ENCODE measurements around the gene LEMD2. TPM values are rescaled to one million over a fixed set of nuclear protein-coding genes. Genes with fewer than 3 reads are reported as not detected.

The LEMD2 gene
- total RNA-seq, 1 experiment from 2014 or later = 54.6 TPM

DNA sequence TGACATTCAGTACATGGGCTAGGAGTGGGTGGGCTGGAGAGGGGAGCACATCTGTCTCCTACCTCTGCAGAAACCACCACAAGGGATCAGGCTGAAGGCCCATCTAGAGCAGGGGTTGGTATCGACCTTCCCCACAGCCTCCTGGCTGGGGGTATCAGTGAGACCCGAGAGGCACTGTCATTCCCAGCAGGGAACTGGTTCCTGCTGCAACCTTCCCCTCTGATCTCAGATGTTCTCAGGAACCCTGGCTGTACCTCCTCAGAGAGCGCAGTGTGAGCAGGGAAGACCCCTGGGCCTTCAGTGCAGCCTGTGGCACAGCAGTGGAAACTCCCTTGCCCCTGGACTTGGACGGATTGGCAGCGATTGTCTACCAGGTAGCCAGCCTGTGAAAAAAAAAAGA lies 50.1 kb downstream of the LEMD2 start:
- DNase-seq (ENCODE audit: low read depth, low spot score) = no peak
- in situ Hi-C loops (cut with HindIII; ENCODE audit: low pct_unique_long_range_greater_than_20kb, low sequenced_read_pairs) = no loop called here

DNA sequence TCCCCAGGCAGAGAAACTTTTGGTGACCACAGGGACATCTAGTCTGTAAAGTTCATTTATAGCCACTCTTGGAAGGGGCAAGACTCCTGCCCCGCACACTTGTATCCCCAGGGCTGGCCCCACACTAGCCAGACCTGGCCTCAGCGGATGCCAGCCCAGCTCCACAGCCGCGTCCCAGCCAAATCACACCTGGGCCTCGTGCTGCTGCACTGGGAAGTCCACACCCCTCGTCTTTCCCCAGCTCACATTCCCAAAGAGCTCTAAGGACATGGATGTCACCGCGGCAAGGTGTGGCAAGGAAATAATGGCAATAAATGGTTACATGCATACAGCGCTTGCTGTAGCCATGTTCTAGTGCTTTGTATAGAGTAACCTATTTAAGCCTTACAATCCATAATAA lies 50.8 kb downstream of the LEMD2 start:
- in situ Hi-C loops (cut with HindIII; ENCODE audit: low pct_unique_long_range_greater_than_20kb, low sequenced_read_pairs) = no loop called here
- DNase-seq (ENCODE audit: low read depth, low spot score) = no peak

DNA sequence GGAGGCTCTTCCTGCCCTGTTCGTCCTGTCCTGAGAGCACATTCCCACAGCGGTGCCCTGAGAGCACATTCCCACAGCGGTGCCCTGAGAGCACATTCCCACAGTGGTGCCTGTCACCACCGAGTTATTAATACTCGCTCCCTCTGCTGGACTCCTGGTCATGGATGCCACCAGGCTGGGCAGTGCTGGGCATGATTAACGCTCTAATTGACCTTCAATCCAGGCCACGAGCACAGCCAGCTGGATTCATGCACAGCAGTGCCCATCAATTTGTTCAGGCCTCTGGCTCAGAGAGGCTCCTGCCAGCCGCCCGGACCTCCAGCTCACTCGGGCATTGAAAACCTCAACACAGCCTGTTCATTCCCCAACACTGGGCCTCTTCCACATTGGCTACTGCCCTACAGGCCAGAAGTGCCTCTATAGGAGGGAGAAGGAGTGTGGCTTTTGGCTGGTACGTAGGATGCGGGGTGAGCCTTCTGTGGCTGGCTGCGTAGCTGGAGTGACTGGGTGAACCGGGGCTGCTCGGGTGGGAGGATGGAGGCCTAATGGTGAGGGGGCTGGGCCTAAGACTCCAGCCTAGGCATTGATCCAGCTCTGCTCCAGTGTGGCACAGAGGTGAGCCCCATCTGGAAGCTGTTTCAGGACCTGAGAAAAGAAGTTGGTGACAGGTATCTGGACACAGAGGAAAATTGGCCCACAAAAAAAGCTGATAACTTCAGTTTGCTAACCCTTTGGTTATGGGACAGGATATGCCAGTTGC lies 51.5 kb downstream of the LEMD2 start:
- in situ Hi-C loops (cut with HindIII; ENCODE audit: low pct_unique_long_range_greater_than_20kb, low sequenced_read_pairs) = no loop called here
- DNase-seq (ENCODE audit: low read depth, low spot score) = no peak

DNA sequence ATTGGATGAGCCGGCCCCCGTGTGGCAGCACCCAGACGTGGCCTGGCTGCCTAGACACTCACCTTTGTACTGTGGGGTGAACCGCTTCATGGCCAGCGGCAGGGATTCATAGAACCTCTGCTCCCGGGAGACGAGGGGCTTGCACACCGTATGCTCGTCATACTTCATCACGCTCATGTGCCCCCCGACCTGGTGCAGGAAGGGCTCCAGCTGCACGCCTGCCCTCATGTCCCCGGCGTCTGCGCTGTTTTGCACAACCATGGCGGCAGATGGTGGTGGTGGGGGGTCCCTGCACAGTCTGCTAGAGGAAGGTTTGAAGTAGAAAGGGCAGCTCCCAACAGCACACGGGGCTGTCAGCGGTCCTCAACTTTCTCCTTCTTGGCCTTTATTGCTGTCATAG lies 53.7 kb downstream of the LEMD2 start:
- in situ Hi-C loops (cut with HindIII; ENCODE audit: low pct_unique_long_range_greater_than_20kb, low sequenced_read_pairs) = no loop called here
- DNase-seq (ENCODE audit: low read depth, low spot score) = no peak

DNA sequence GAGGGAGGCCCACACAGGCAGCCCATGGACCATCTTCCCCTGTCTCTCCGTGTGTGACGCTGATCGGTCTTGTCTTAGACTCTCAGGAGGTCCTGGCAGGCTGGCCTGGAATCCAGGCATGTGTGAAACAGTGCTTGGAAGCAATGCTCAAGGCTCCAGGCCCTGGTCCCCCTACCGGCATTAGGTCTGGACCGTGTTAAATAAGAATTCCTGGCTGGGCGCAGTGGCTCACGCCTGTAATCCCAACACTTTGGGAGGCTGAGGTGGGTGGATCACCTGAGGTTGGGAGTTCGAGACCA lies 55.3 kb downstream of the LEMD2 start:
- in situ Hi-C loops (cut with HindIII; ENCODE audit: low pct_unique_long_range_greater_than_20kb, low sequenced_read_pairs) = no loop called here
- DNase-seq (ENCODE audit: low read depth, low spot score) = no peak

DNA sequence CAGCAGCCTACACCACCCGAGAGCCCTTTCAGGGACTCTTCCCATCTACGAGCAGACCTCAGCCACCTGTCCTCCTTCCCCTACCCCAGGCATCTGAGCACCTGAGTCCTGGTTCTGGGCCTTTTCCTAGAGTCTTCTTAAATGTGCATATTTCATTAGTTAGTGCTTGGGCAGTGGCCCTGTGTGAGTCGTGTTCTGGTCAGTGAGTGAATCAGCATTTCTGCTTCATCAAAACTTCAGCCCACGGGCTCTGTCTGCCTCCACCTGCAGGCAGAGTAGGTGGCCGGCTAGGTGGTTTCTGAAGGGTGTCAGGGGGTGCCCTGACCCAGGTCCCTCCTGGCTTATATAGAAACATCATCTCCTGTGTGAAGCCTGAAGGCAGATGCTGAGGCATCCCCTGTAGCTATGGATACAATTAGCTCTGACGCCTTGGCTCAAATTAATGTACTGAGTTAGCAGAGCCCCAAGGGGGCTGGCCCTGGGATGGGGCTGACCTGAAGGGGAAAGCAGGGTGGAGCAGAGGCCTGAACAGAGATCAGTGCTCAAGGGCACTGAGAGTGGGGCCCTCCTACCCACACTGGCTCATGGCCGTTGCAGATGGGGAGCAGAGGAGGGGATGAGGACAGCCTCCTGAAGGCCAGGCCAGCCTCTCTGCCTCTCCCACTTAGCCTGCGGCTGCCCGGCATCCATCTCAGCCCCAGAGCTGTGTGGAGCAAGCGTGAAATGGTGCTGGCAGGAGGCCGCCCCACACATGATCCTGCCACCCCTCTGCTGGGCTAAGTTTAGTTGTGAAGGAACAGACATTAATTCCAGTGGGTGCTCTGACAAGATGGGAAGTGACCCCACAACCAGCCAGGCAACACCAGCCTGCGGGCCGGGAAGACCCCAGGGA lies 55.9 kb downstream of the LEMD2 start:
- in situ Hi-C loops (cut with HindIII; ENCODE audit: low pct_unique_long_range_greater_than_20kb, low sequenced_read_pairs) = no loop called here
- no peak for DNase-seq (ENCODE audit: low read depth, low spot score)

DNA sequence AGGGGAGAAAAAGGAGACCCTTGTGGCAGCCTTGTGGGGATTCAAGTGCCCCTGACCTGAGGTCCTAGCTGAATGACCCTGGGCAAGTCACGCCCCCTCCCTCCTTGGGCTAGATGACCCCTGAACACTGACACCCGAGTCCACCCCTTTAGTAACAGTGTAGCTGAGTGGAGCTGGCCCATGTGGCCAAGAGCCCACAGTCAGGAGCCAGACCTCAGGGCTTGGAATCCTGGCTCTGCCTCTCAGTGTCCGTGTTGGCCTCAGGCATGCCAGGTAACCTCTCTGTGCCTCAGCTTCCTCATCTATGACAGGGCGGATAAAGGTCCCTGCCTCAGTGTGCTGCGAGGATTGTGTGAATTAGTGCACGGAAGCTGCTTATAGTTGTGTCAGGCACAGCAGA lies 56.5 kb downstream of the LEMD2 start:
- in situ Hi-C loops (cut with HindIII; ENCODE audit: low pct_unique_long_range_greater_than_20kb, low sequenced_read_pairs) = no loop called here
- DNase-seq (ENCODE audit: low read depth, low spot score) = no peak

DNA sequence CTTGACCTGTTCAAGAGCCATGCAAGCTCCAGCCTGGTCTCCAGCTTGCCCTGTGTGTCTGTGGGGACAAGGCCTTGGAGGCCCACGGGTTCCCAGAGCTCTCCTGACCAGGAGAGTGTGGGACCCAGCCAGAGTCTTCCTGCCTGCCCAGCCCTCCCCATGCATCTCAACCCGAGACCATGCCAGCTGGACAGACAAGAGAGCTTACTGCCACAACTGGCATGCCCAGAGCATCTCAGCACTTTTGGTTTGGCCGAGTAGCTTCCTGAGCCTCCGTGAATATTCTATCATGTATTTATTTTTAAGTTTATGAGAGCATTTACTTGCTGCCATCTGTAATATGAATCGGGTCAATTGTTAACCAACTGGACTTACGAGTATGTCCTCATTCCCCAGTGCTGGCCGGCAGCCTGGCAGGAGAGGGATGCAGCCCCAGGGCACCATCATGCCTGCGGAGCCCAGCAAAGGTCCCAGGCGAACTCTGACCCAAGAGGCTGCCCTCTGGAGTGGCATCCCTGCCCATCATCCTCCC lies 57.1 kb downstream of the LEMD2 start:
- in situ Hi-C loops (cut with HindIII; ENCODE audit: low pct_unique_long_range_greater_than_20kb, low sequenced_read_pairs) = no loop called here
- no peak for DNase-seq (ENCODE audit: low read depth, low spot score)

- in situ Hi-C loops (cut with HindIII; ENCODE audit: low pct_unique_long_range_greater_than_20kb, low sequenced_read_pairs) = no loop called here
Measured at GRCh38 chr6:33731035-33731434, 57.9 kb downstream of the LEMD2 start.

GRCh38 chr6:33730611-33731010 lies 58.3 kb downstream of the LEMD2 start:
- in situ Hi-C loops (cut with HindIII; ENCODE audit: low pct_unique_long_range_greater_than_20kb, low sequenced_read_pairs) = no loop called here
- no peak for DNase-seq (ENCODE audit: low read depth, low spot score)

More at GRCh38 chr6:33731035-33731434, 57.9 kb downstream of the LEMD2 start:
- DNase-seq (ENCODE audit: low read depth, low spot score) = no peak

GRCh38 chr6:33729059-33729458 lies 59.9 kb downstream of the LEMD2 start:
- in situ Hi-C loops (cut with HindIII; ENCODE audit: low pct_unique_long_range_greater_than_20kb, low sequenced_read_pairs) = no loop called here
- DNase-seq (ENCODE audit: low read depth, low spot score) = no peak

DNA sequence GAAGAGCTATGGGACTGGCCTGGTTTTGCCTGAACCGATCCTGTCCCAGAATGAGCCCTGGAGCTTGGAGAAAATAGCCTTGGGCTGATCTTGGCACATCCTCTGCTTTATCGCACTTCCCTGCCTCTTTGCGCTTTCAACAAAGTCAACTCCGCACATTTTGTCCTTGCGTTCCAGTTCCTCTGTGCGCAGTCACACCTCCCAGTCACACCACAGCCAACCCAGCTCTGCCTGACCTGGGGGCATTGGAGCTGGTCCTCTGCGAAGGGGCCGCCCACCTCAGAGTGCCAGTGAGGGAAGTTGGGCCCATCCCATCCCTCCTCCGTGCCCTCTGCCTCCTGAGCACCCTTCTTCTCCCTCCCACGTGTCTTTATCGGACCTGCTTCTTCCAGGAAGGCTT lies 60.5 kb downstream of the LEMD2 start:
- in situ Hi-C loops (cut with HindIII; ENCODE audit: low pct_unique_long_range_greater_than_20kb, low sequenced_read_pairs) = no loop called here

GRCh38 chr6:33727932-33728331 lies 61.0 kb downstream of the LEMD2 start:
- DNase-seq (ENCODE audit: low read depth, low spot score) = no peak
- in situ Hi-C loops (cut with HindIII; ENCODE audit: low pct_unique_long_range_greater_than_20kb, low sequenced_read_pairs) = no loop called here

More for the DNA sequence above, 60.5 kb downstream of the LEMD2 start:
- no peak for DNase-seq (ENCODE audit: low read depth, low spot score)

DNA sequence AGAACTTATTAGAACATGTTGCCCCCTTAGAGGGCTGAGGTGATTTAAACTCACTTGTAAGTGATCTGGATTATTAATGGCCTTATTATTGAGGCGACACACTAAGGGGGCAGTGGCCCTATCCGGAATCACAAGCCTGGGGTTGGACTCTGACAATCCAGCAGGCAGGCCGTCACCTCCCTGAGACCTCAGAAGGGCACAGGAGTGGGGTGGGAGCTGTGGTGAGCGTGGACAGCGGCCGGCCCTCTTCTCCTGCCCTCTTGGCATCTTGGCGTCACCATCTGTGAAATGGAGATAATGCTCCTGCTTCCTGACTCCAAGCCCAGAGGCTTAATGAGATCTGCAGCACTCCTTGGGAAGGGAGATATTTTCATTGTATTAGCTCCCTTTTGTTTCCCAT lies 61.8 kb downstream of the LEMD2 start:
- in situ Hi-C loops (cut with HindIII; ENCODE audit: low pct_unique_long_range_greater_than_20kb, low sequenced_read_pairs) = no loop called here
- DNase-seq (ENCODE audit: low read depth, low spot score) = no peak

- DNase-seq (ENCODE audit: low read depth, low spot score) = no peak
Measured at GRCh38 chr6:33726696-33727095, 62.2 kb downstream of the LEMD2 start.

DNA sequence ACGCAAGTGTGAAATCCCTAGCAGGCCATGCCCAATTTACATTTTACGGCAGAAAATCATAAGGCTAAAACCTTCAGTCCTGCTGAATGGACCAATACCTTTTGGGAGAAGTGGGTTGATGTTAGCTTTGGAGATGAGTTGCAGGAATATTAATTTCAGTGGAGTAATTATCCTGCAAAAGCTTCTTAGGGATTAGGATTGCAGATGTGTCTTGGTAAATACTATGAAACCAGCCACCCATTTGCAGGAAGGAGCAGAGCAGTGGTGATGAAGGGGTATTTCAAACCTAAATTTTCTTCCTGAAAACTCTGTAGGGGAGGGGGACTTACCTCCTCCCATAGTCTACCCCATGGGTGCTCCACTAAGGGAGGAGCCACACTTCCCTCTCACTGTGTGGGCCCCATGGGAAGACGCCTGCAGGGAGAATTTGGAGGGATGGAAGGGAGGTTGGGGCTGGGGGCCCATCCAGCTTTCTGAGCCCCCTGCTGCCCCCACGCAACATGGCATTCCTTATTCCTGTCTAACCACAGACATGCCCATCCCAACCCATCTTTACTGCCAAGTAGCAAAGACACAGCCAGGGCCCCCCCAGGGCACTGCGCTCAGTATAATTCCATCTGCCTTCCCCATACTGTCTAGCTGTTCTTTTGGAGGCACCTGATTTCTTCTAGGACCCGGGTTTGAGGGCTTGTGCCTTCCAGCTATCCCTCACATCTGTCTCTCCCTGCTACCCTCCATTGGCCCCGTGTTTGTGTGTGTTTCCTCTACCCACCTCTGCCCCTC lies 62.8 kb downstream of the LEMD2 start:
- in situ Hi-C loops (cut with HindIII; ENCODE audit: low pct_unique_long_range_greater_than_20kb, low sequenced_read_pairs) = no loop called here
- no peak for DNase-seq (ENCODE audit: low read depth, low spot score)

More at GRCh38 chr6:33726696-33727095, 62.2 kb downstream of the LEMD2 start:
- in situ Hi-C loops (cut with HindIII; ENCODE audit: low pct_unique_long_range_greater_than_20kb, low sequenced_read_pairs) = no loop called here

DNA sequence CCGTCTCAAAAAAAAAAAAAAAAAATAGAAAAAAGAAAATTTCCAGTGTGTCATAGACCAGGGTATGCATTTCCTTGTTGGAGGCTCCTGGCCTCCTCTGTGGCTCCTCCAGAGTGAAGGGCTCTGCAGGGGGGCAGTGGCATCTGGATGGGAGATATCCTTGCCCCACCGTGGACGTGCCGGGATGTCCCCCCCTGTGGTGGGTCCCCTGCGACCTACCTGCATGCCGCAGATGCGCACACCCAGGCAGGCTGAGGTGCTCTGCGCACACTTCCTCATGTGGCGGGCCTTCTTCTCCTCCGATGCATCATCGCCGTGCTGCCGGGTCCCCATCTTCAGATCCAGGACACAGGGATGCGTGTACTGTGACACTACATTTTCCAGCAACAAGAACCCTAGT lies 63.7 kb downstream of the LEMD2 start:
- DNase-seq (ENCODE audit: low read depth, low spot score) = no peak
- in situ Hi-C loops (cut with HindIII; ENCODE audit: low pct_unique_long_range_greater_than_20kb, low sequenced_read_pairs) = no loop called here

Measured in SK-MEL-5 (cell line).